Measurements from ENCODE around the gene LRMDA. TPM values are rescaled to one million over a fixed set of nuclear protein-coding genes. Genes with fewer than 3 reads are reported as not detected.
A peak's percentile ranks its signal among the peaks of the same experiment; 100 is the strongest.

LRMDA gene
- total and polyA plus RNA-seq, 4 donors = 12.1 to 40.8 (median 21.6) TPM

GRCh38 chr10:75774783-75775490, 343.5 kb downstream of the LRMDA start:
- Histone ChIP-seq H3K36me3 (ENCODE audit: control insufficient read depth in 4 of 4, insufficient read depth in 4 of 4, low read length in 4 of 4) (no peaks in the 10 kb centered on the region), H3K27me3 (ENCODE audit: control insufficient read depth in 3 of 3, insufficient read depth in 3 of 3, low read length in 2 of 3) (no peaks in the 10 kb centered on the region), H3K27ac (ENCODE audit: low read depth in 1 of 2, low read length in 1 of 2) (no peak overlapping the region), H3K4me1 (ENCODE audit: control insufficient read depth in 5 of 5, insufficient read depth in 5 of 5, low read length in 5 of 5) (peaks cover 0 to 52% (median 12%) of the 10 kb centered on the region in 5 donors), H3K9ac (ENCODE audit: insufficient read depth in 1 of 2, low read length in 2 of 2) (no peak overlapping the region), H3K9me3 (ENCODE audit: control insufficient read depth in 4 of 4, insufficient read depth in 3 of 4, low read length in 3 of 4) (no peaks in the 10 kb centered on the region), H3K4me3 (no peak overlapping the region)
- 80 to 90% methylated on average over 6 of the region's 6 CpGs for WGBS, 2 donors
- no peak for ATAC-seq (ENCODE audit: insufficient read depth, low FRiP score)
- DNase-seq = peak in 2 of 3 donors; percentile 19 to 82
- no peak for TF ChIP-seq CTCF (IDR thresholded peaks at IDR 0.05; ENCODE audit: control extremely low read depth, extremely low read depth)

GRCh38 chr10:75776738-75777504, 345.5 kb downstream of the LRMDA start:
- Histone ChIP-seq H3K27ac (ENCODE audit: low read depth in 1 of 2, low read length in 1 of 2) (peak overlapping the region in 1 of 2 donors; percentile 15), H3K4me3 (no peak overlapping the region), H3K4me1 (ENCODE audit: control insufficient read depth in 5 of 5, insufficient read depth in 5 of 5, low read length in 5 of 5) (peaks cover 0 to 39% (median 8%) of the 10 kb centered on the region in 5 donors), H3K9me3 (ENCODE audit: control insufficient read depth in 4 of 4, insufficient read depth in 3 of 4, low read length in 3 of 4) (no peaks in the 10 kb centered on the region), H3K36me3 (ENCODE audit: control insufficient read depth in 4 of 4, insufficient read depth in 4 of 4, low read length in 4 of 4) (no peaks in the 10 kb centered on the region), H3K27me3 (ENCODE audit: control insufficient read depth in 3 of 3, insufficient read depth in 3 of 3, low read length in 2 of 3) (no peaks in the 10 kb centered on the region), H3K9ac (ENCODE audit: insufficient read depth in 1 of 2, low read length in 2 of 2) (no peak overlapping the region)
- TF ChIP-seq CTCF (IDR thresholded peaks at IDR 0.05; ENCODE audit: control extremely low read depth, extremely low read depth) = no peak
- no peak for ATAC-seq (ENCODE audit: insufficient read depth, low FRiP score)
- peak; percentile 22 to 50 (median 38) for DNase-seq
- WGBS, 2 donors = 48 to 73% methylated on average over 9 of the region's 9 CpGs

GRCh38 chr10:75778665-75779064, 347.2 kb downstream of the LRMDA start:
- Histone ChIP-seq H3K4me3 (no peak overlapping the region), H3K4me1 (ENCODE audit: control insufficient read depth in 5 of 5, insufficient read depth in 5 of 5, low read length in 5 of 5) (peaks cover 0 to 27% (median 3%) of the 10 kb centered on the region in 5 donors), H3K9me3 (ENCODE audit: control insufficient read depth in 4 of 4, insufficient read depth in 3 of 4, low read length in 3 of 4) (no peaks in the 10 kb centered on the region), H3K27ac (ENCODE audit: low read depth in 1 of 2, low read length in 1 of 2) (no peak overlapping the region), H3K36me3 (ENCODE audit: control insufficient read depth in 4 of 4, insufficient read depth in 4 of 4, low read length in 4 of 4) (no peaks in the 10 kb centered on the region), H3K9ac (ENCODE audit: insufficient read depth in 1 of 2, low read length in 2 of 2) (no peak overlapping the region), H3K27me3 (ENCODE audit: control insufficient read depth in 3 of 3, insufficient read depth in 3 of 3, low read length in 2 of 3) (no peaks in the 10 kb centered on the region)
- TF ChIP-seq CTCF (IDR thresholded peaks at IDR 0.05; ENCODE audit: control extremely low read depth, extremely low read depth) = no peak
- ATAC-seq (ENCODE audit: insufficient read depth, low FRiP score) (no peak), DNase-seq (no peak)

Measured in lung (tissue), 12 donors.